ENCODE results near the gene C1orf198. TPM values are rescaled to one million over a fixed set of nuclear protein-coding genes. Genes with fewer than 3 reads are reported as not detected.
A peak's percentile ranks its signal among the peaks of the same experiment; 100 is the strongest.

The C1orf198 gene
- total and polyA plus RNA-seq, 2 of the 4 experiments (the other 2 are of a cell fraction), result 67.4 to 76.2 TPM

DNA sequence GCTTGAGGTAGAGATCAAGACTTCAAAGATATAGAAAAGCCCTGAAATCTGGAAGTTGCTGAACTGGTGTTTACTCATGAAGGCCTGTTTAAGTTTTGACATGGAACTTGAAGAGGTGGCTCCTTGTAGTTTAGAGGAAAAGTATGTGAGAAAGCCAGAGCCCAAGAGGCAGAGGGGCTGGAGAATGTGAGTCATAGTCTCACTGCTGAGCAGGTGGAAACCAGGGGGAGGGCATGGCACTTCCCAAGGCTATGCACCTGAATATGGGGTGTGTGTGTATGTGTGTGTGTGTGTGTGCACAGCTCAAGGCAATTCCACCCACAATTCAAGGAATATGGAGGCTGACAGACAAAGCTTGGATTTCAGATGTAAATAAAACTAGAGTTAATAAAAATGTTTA is 46.8 kb upstream of the C1orf198 start:
- no peak overlapping the region; the same call in 1 of the 2 replicates for H3K4ac ChIP-seq (ENCODE audit: low read depth, low read length)
- no peak for TF ChIP-seq CHD1 (IDR thresholded peaks at IDR 0.05; ENCODE audit: low read depth, low read length)
- TF ChIP-seq CEBPB (IDR thresholded peaks at IDR 0.05; ENCODE audit: low read depth, low read length), result no peak
- TF ChIP-seq FOS (IDR thresholded peaks at IDR 0.05; ENCODE audit: low read depth, low read length), result no peak
- H2AK9ac ChIP-seq (replicated peaks; ENCODE audit: low read depth, low read length, poor library complexity), result no peak overlapping the region
- H4K8ac ChIP-seq (ENCODE audit: low read depth in 2 of 2, low read length in 2 of 2), result no peak overlapping the region
- no TSS peak for BruUV-seq (replicated peaks)
- dilution Hi-C loops (cut with HindIII; ENCODE audit: low sequenced_read_pairs, unreplicated experiment), result no loop called here
- intact Hi-C loops (cut with micrococcal nuclease), result loop anchor here (10.0 kb wide), 1 partner anchor 490 kb away; the partner anchor contains the start of gene PGBD5
- H2BK20ac ChIP-seq (ENCODE audit: low read depth, low read length), result no peak overlapping the region
- H3K27me3 ChIP-seq (ENCODE audit: control insufficient read depth, insufficient read depth, low read length), result no peaks in the 10 kb centered on the region
- peaks cover 6% of the 10 kb centered on the region; the same call in 1 of the 2 replicates for H3K4me1 ChIP-seq (ENCODE audit: control insufficient read depth, insufficient read depth, low read length)
- no peak overlapping the region for H2BK5ac ChIP-seq (ENCODE audit: low read depth, low read length, poor library complexity, severe bottlenecking)
- ChIA-PET POLR2A (ENCODE audit: unreplicated experiment) (no interaction called here), CTCF (no interaction called here)
- no peak overlapping the region for H2BK15ac ChIP-seq (ENCODE audit: low read depth, low read length)
- H4K20me1 ChIP-seq (ENCODE audit: insufficient read depth, low read length), result no peaks in the 10 kb centered on the region
- H3K18ac ChIP-seq (ENCODE audit: low read depth, low read length), result no peak overlapping the region
- H3K23ac ChIP-seq (ENCODE audit: low read depth, low read length), result 0 out of 2 replicates have a peak overlapping the region, but pooled peaks have one; percentile 35
- no peak overlapping the region for H3K56ac ChIP-seq (ENCODE audit: extremely low read depth, insufficient read depth, low read length)
- no peak overlapping the region for H4K5ac ChIP-seq (ENCODE audit: low read depth, low read length)
- no peaks in the 10 kb centered on the region for H3K9me3 ChIP-seq (ENCODE audit: control insufficient read depth, insufficient read depth, low read length)
- no peaks in the 10 kb centered on the region; the same call in none of the 2 replicates for H3K36me3 ChIP-seq (ENCODE audit: control insufficient read depth, insufficient read depth, low read length)
- no peak overlapping the region for H3K14ac ChIP-seq (replicated peaks; ENCODE audit: low read depth, low read length)
- ATAC-seq (ENCODE audit: low read depth) (no peak), DNase-seq (peak; percentile 23)
- no peak overlapping the region for H3K4me3 ChIP-seq (ENCODE audit: insufficient read depth, low read depth, low read length)
- no peak overlapping the region for H4K91ac ChIP-seq (ENCODE audit: insufficient read depth, low read depth, low read length)
- no peak overlapping the region for H2AFZ ChIP-seq (replicated peaks; ENCODE audit: low read length, poor library complexity)
- H3K9me1 ChIP-seq (ENCODE audit: insufficient read depth, low read length), result peaks cover 11% of the 10 kb centered on the region
- H3K4me2 ChIP-seq (ENCODE audit: low read depth, low read length), result no peak overlapping the region
- H2BK120ac ChIP-seq (ENCODE audit: low read depth, low read length), result no peak overlapping the region
- no peak overlapping the region for H2AK5ac ChIP-seq (ENCODE audit: low read depth, low read length)
- H3K79me1 ChIP-seq (ENCODE audit: low read depth in 1 of 2, low read length in 2 of 2), result no peaks in the 10 kb centered on the region
- no peak overlapping the region for H3K9ac ChIP-seq (ENCODE audit: low read depth, low read length)
- no peak overlapping the region for H3K27ac ChIP-seq (ENCODE audit: insufficient read depth, low read length)
- in situ Hi-C loops (cut with MboI; ENCODE audit: low sequenced_read_pairs), result loop anchor here (5.0 kb wide), 1 partner anchor 297 kb away; no protein-coding TSS in a partner anchor

All from IMR-90 (cell line).